AG10803 (cell line): ENCODE data around the gene EIF2B2.

Experiments
- DNase-seq: peaks from one replicate; pipeline ENCODE4 v3.0.0; 2010; ENCODE audit warnings: low read depth
- H3K4me3 ChIP-seq: 2 replicates; pipeline ENCODE4 v1.5.1; 2011; ENCODE audit warnings: mild to moderate bottlenecking, low read length, control low read depth
- CTCF ChIP-seq: conservative IDR thresholded peaks from 2 replicates; pipeline ENCODE4 v1.5.1; 2011; ENCODE audit warnings: mild to moderate bottlenecking, low read length, control low read depth, inconsistent platforms

EIF2B2 gene

GRCh38 chr14:74963178-74963704 is 39.5 kb upstream of the EIF2B2 start:
- TF ChIP-seq CTCF, result no peak
- DNase-seq, result no peak
- H3K4me3 ChIP-seq, result no peak overlapping the region

GRCh38 chr14:74963705-74964271 is 38.9 kb upstream of the EIF2B2 start:
- TF ChIP-seq CTCF, result no peak
- DNase-seq, result peak; percentile 41
- no peak overlapping the region for H3K4me3 ChIP-seq

GRCh38 chr14:74964787-74965485 is 37.8 kb upstream of the EIF2B2 start:
- no peak overlapping the region for H3K4me3 ChIP-seq
- DNase-seq, result peak; percentile 42
- TF ChIP-seq CTCF, result no peak

- TF ChIP-seq CTCF, result no peak
- DNase-seq, result no peak
- no peak overlapping the region for H3K4me3 ChIP-seq
Observed at GRCh38 chr14:74965486-74966153, 37.1 kb upstream of the EIF2B2 start.

- TF ChIP-seq CTCF, result no peak
- H3K4me3 ChIP-seq, result no peak overlapping the region
- DNase-seq, result no peak
Observed at GRCh38 chr14:74968811-74969210, 33.9 kb upstream of the EIF2B2 start.

GRCh38 chr14:74973003-74973653 is 29.6 kb upstream of the EIF2B2 start:
- DNase-seq, result no peak
- TF ChIP-seq CTCF, result no peak
- no peak overlapping the region for H3K4me3 ChIP-seq
